GM12878 (cell line): ENCODE measurements around the gene TSPAN31. TPM values are rescaled to one million over a fixed set of nuclear protein-coding genes. Genes with fewer than 3 reads are reported as not detected.

Experiments used
- EP300 ChIP-seq, 2 experiments: fragments of 150-350 bp in 1 of 2; IDR thresholded peaks; 2 replicates each; pipeline ENCODE4 v1.6.1; 2011 to 2012; ENCODE audit warnings: low read depth in 2 of 2, low read length in 2 of 2, borderline replicate concordance in 1 of 2, improper control_type of control experiment in 1 of 2, inconsistent platforms in 1 of 2; ENCODE audit not compliant: control insufficient read depth in 1 of 2
- ETV6 ChIP-seq, 2 experiments: fragments of 450-650 bp in 1 of 2; IDR thresholded peaks in 1 of 2; conservative IDR thresholded peaks in 1 of 2; 2 replicates each; pipeline ENCODE4 v1.6.1; 2014; ENCODE audit warnings: antibody characterized with exemption in 1 of 2, borderline replicate concordance in 1 of 2, low read depth in 1 of 2, mild to moderate bottlenecking in 1 of 2, moderate library complexity in 1 of 2
- EZH2 ChIP-seq: IDR thresholded peaks from 2 replicates; pipeline ENCODE4 v1.6.1; 2012; ENCODE audit warnings: low read depth, mild to moderate bottlenecking, control low read depth, inconsistent platforms, low read length, borderline replicate concordance; ENCODE audit not compliant: control insufficient read depth
- HCFC1 ChIP-seq: fragments of 150-350 bp; IDR thresholded peaks from 2 replicates; pipeline ENCODE4 v1.6.1; 2014; ENCODE audit warnings: low read length
- NBN ChIP-seq: fragments of 450-650 bp; IDR thresholded peaks from 2 replicates; pipeline ENCODE4 v1.6.1; 2016
- PAX5 ChIP-seq: IDR thresholded peaks from 2 replicates; pipeline ENCODE4 v1.6.1; 2011; ENCODE audit warnings: low read depth, low read length, borderline replicate concordance
- POLR2A ChIP-seq: IDR thresholded peaks from 2 replicates; pipeline ENCODE4 v1.6.1; 2011; ENCODE audit warnings: low read depth, mild to moderate bottlenecking, low read length
- POU2F2 ChIP-seq: IDR thresholded peaks from 3 replicates; pipeline ENCODE4 v1.6.1; 2011; ENCODE audit warnings: low read depth, mild to moderate bottlenecking, low read length, borderline replicate concordance
- SMAD1 ChIP-seq: fragments of 450-650 bp; IDR thresholded peaks from 2 replicates; pipeline ENCODE4 v1.6.1; 2018; ENCODE audit warnings: mild to moderate bottlenecking, low read depth; ENCODE audit not compliant: partially characterized antibody
- SMC3 ChIP-seq: IDR thresholded peaks from 2 replicates; pipeline ENCODE4 v1.6.1; 2011; ENCODE audit warnings: low read length, improper control_type of control experiment, borderline replicate concordance
- YY1 ChIP-seq: IDR thresholded peaks from 2 replicates; pipeline ENCODE4 v1.6.1; 2011; ENCODE audit warnings: low read depth, mild to moderate bottlenecking, low read length
- ZNF274 ChIP-seq: IDR thresholded peaks from one replicate; pipeline ENCODE4 v1.8.0; 2011; ENCODE audit not compliant: insufficient read length, insufficient read depth
- polyA plus RNA-seq, 11 experiments: library from polyadenylated mRNA; depleted of rRNA in 4 of 11; unstranded in 6 of 11; stranded (reverse) in 5 of 11; fragments of >200 nt; fragmentation: Nextera tagmentation in 4 of 11; fragmentation: Illumina TruSeq in 1 of 11; extraction: Ambion mirVana in 4 of 11; extraction: Trizol in 1 of 11; gene quantifications; 1 replicate in 1 of 11; 2 replicates in 10 of 11; pipeline versions ENCODE4 v1.2.1 to v1.2.3, GENCODE V29; 2011 to 2016; ENCODE audit warnings: inconsistent platforms in 2 of 11, missing spikeins in 2 of 11, low read depth in 1 of 11
- total RNA-seq, 4 experiments: library from RNA; depleted of rRNA in 3 of 4; stranded (reverse); fragments of >200 nt in 3 of 4; fragmentation: Illumina TruSeq in 1 of 4; extraction: Trizol in 1 of 4; gene quantifications; 2 replicates each; pipeline versions ENCODE4 v1.2.1 to v1.2.3, GENCODE V29; 2013 to 2021
- TF ChIP-seq, protein P1 (sequence below): fragments of 450-650 bp; IDR thresholded peaks from 2 replicates; pipeline ENCODE4 v1.6.1; 2017; ENCODE audit warnings: mild to moderate bottlenecking, moderate library complexity
- TF ChIP-seq, protein P2 (sequence below): fragments of 450-650 bp; formaldehyde crosslinking; IDR thresholded peaks from 2 replicates; pipeline ENCODE4 v1.5.0; 2022; ENCODE audit warnings: mild to moderate bottlenecking, missing genetic modification characterization
- TF ChIP-seq, protein P3 (sequence below): IDR thresholded peaks from 2 replicates; pipeline ENCODE4 v1.6.1; 2012; ENCODE audit warnings: low read depth, low read length, improper control_type of control experiment
- TF ChIP-seq, protein P4 (sequence below): IDR thresholded peaks from 2 replicates; pipeline ENCODE4 v1.6.1; 2012; ENCODE audit warnings: low read depth, low read length, improper control_type of control experiment
- TF ChIP-seq, protein P5 (sequence below): fragments of 450-650 bp; IDR thresholded peaks from 2 replicates; pipeline ENCODE4 v1.6.1; 2018; ENCODE audit warnings: mild to moderate bottlenecking, low read depth, moderate library complexity; ENCODE audit not compliant: partially characterized antibody

The TSPAN31 gene
- total and polyA plus RNA-seq, 10 of the 15 experiments (the other 5 are each of a cell fraction or from before 2014, with no cell fraction given): 11.8 to 32.2 (median 24.7) TPM

DNA sequence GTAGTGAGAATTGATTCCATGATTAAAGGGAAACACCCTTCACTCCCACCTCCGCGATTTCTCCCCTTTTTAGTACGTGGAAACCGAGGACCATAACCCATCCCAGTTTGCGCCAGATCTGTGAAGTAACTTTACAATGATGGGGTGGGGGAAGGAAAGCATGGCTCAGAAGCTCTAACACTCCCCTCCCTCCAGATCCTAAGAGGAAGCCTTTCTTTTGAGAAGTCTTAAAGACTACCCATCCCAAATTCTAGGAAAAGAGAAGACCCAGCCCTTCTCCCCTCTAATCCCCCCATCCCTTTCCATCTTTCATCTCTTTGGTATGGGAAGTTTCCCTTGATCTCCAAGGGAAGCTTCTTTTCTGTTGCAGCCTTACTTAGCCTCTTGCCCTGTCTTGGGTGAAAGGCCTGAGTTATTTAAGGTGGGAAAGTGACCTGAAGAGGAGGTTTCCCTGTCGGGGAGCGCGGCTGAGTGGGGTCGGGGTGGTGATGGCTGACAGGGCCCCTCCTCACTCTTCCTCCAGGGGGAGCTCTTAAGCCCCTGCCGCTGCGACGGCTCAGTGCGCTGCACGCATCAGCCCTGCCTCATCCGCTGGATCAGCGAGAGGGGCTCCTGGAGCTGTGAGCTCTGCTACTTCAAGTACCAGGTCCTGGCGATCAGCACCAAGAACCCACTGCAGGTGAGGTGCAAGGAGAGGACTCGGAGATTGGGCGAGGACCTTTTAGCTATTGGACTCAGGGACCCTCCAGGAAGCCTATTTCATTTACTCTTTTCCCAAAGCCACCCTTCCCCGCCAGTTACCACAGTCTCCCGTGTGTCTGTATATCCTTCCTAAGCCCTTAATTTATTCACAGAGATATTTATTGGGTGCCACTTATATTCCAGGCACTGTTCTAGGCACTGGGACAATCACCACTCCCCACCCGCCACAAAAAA, 11.8 kb downstream of the TSPAN31 start (continued):
- TF ChIP-seq POU2F2: no peak
- TF ChIP-seq, protein P1, sequence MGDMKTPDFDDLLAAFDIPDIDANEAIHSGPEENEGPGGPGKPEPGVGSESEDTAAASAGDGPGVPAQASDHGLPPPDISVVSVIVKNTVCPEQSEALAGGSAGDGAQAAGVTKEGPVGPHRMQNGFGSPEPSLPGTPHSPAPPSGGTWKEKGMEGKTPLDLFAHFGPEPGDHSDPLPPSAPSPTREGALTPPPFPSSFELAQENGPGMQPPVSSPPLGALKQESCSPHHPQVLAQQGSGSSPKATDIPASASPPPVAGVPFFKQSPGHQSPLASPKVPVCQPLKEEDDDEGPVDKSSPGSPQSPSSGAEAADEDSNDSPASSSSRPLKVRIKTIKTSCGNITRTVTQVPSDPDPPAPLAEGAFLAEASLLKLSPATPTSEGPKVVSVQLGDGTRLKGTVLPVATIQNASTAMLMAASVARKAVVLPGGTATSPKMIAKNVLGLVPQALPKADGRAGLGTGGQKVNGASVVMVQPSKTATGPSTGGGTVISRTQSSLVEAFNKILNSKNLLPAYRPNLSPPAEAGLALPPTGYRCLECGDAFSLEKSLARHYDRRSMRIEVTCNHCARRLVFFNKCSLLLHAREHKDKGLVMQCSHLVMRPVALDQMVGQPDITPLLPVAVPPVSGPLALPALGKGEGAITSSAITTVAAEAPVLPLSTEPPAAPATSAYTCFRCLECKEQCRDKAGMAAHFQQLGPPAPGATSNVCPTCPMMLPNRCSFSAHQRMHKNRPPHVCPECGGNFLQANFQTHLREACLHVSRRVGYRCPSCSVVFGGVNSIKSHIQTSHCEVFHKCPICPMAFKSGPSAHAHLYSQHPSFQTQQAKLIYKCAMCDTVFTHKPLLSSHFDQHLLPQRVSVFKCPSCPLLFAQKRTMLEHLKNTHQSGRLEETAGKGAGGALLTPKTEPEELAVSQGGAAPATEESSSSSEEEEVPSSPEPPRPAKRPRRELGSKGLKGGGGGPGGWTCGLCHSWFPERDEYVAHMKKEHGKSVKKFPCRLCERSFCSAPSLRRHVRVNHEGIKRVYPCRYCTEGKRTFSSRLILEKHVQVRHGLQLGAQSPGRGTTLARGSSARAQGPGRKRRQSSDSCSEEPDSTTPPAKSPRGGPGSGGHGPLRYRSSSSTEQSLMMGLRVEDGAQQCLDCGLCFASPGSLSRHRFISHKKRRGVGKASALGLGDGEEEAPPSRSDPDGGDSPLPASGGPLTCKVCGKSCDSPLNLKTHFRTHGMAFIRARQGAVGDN: no peak
- TF ChIP-seq, protein P2, sequence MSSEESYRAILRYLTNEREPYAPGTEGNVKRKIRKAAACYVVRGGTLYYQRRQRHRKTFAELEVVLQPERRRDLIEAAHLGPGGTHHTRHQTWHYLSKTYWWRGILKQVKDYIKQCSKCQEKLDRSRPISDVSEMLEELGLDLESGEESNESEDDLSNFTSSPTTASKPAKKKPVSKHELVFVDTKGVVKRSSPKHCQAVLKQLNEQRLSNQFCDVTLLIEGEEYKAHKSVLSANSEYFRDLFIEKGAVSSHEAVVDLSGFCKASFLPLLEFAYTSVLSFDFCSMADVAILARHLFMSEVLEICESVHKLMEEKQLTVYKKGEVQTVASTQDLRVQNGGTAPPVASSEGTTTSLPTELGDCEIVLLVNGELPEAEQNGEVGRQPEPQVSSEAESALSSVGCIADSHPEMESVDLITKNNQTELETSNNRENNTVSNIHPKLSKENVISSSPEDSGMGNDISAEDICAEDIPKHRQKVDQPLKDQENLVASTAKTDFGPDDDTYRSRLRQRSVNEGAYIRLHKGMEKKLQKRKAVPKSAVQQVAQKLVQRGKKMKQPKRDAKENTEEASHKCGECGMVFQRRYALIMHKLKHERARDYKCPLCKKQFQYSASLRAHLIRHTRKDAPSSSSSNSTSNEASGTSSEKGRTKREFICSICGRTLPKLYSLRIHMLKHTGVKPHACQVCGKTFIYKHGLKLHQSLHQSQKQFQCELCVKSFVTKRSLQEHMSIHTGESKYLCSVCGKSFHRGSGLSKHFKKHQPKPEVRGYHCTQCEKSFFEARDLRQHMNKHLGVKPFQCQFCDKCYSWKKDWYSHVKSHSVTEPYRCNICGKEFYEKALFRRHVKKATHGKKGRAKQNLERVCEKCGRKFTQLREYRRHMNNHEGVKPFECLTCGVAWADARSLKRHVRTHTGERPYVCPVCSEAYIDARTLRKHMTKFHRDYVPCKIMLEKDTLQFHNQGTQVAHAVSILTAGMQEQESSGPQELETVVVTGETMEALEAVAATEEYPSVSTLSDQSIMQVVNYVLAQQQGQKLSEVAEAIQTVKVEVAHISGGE (CRISPR knock-in tag): no peak
- peak; percentile 26; the same call in 1 of the 2 replicates for TF ChIP-seq SMC3
- no peak for TF ChIP-seq ZNF274
- TF ChIP-seq POLR2A: no peak
- peak; percentile 90 for TF ChIP-seq YY1
- no peak for TF ChIP-seq HCFC1
- TF ChIP-seq PAX5: no peak
- TF ChIP-seq, protein P3, sequence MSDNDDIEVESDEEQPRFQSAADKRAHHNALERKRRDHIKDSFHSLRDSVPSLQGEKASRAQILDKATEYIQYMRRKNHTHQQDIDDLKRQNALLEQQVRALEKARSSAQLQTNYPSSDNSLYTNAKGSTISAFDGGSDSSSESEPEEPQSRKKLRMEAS: no peak
- TF ChIP-seq, protein P4, sequence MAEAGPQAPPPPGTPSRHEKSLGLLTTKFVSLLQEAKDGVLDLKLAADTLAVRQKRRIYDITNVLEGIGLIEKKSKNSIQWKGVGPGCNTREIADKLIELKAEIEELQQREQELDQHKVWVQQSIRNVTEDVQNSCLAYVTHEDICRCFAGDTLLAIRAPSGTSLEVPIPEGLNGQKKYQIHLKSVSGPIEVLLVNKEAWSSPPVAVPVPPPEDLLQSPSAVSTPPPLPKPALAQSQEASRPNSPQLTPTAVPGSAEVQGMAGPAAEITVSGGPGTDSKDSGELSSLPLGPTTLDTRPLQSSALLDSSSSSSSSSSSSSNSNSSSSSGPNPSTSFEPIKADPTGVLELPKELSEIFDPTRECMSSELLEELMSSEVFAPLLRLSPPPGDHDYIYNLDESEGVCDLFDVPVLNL: no peak
- TF ChIP-seq ETV6 (conservative IDR thresholded peaks at IDR 0.05 in 1 of 2, IDR thresholded peaks at IDR 0.05 in 1 of 2; ENCODE audit: borderline replicate concordance in 1 of 2, low read depth in 1 of 2): no peak
- no peak for TF ChIP-seq EZH2
- TF ChIP-seq EP300 (IDR thresholded peaks at IDR 0.05; ENCODE audit: borderline replicate concordance in 1 of 2, control insufficient read depth in 1 of 2, low read depth in 2 of 2, low read length in 2 of 2): no peak
- TF ChIP-seq SMAD1: no peak
- TF ChIP-seq, protein P5, sequence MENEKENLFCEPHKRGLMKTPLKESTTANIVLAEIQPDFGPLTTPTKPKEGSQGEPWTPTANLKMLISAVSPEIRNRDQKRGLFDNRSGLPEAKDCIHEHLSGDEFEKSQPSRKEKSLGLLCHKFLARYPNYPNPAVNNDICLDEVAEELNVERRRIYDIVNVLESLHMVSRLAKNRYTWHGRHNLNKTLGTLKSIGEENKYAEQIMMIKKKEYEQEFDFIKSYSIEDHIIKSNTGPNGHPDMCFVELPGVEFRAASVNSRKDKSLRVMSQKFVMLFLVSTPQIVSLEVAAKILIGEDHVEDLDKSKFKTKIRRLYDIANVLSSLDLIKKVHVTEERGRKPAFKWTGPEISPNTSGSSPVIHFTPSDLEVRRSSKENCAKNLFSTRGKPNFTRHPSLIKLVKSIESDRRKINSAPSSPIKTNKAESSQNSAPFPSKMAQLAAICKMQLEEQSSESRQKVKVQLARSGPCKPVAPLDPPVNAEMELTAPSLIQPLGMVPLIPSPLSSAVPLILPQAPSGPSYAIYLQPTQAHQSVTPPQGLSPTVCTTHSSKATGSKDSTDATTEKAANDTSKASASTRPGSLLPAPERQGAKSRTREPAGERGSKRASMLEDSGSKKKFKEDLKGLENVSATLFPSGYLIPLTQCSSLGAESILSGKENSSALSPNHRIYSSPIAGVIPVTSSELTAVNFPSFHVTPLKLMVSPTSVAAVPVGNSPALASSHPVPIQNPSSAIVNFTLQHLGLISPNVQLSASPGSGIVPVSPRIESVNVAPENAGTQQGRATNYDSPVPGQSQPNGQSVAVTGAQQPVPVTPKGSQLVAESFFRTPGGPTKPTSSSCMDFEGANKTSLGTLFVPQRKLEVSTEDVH: no peak
- no peak for TF ChIP-seq NBN
